ENCODE data around the gene CACNA1S.

Gene CACNA1S

GRCh38 chr1:201025571-201026002, 86.6 kb downstream of the CACNA1S start:
- peak; percentile 91 for DNase-seq

- DNase-seq: no peak
Measured at GRCh38 chr1:201024625-201024998, 87.6 kb downstream of the CACNA1S start.

- DNase-seq: no peak
Measured at GRCh38 chr1:201023920-201024624, 88.2 kb downstream of the CACNA1S start.

- peak; percentile 77 for DNase-seq
Measured at GRCh38 chr1:201023517-201023902, 88.7 kb downstream of the CACNA1S start, which contains the start of gene KIF21B. Gene KIF21B (minus strand): TSS chr1:201023714. CDS start chr1:201023383, 331 bp downstream.

GRCh38 chr1:201022820-201023516, 89.3 kb downstream of the CACNA1S start:
- no peak for DNase-seq

GRCh38 chr1:201022493-201022819, 89.8 kb downstream of the CACNA1S start:
- DNase-seq: no peak

GRCh38 chr1:201021630-201022492, 90.4 kb downstream of the CACNA1S start:
- no peak for DNase-seq

GRCh38 chr1:201020721-201021629, 91.3 kb downstream of the CACNA1S start:
- DNase-seq: no peak

GRCh38 chr1:201020040-201020591, 92.1 kb downstream of the CACNA1S start:
- no peak for DNase-seq

GRCh38 chr1:201019321-201019977, 92.8 kb downstream of the CACNA1S start:
- peak; percentile 67 for DNase-seq

GRCh38 chr1:201017828-201018163, 94.4 kb downstream of the CACNA1S start:
- no peak for DNase-seq

GRCh38 chr1:201016943-201017827, 95.0 kb downstream of the CACNA1S start:
- peak; percentile 73 for DNase-seq

- DNase-seq: peak; percentile 57
Measured at GRCh38 chr1:201016211-201016651, 96.0 kb downstream of the CACNA1S start.

GRCh38 chr1:201015551-201016091, 96.6 kb downstream of the CACNA1S start:
- no peak for DNase-seq

- no peak for DNase-seq
Measured at GRCh38 chr1:201014816-201015200, 97.4 kb downstream of the CACNA1S start.

- no peak for DNase-seq
Measured at GRCh38 chr1:201013991-201014815, 98.0 kb downstream of the CACNA1S start.

- DNase-seq: no peak
Measured at GRCh38 chr1:201013031-201013485, 99.2 kb downstream of the CACNA1S start.

- DNase-seq: no peak
Measured at GRCh38 chr1:201011616-201012015, 100.6 kb downstream of the CACNA1S start.
